Activated T-cell treated with anti-CD3 and anti-CD28 coated beads, Interleukin-2, amount 50 U/mL, for 1 hour (primary cell): Measurements from ENCODE around the gene LAMA3.

ENCODE experiments used
- DNase-seq: peaks from one replicate; pipeline ENCODE4 v3.0.0-alpha.2; 2020

The LAMA3 gene

GRCh38 chr18:23859466-23860336 is 170.4 kb downstream of the LAMA3 start:
- DNase-seq, result no peak

GRCh38 chr18:23861326-23861725 is 172.1 kb downstream of the LAMA3 start:
- DNase-seq, result no peak

- DNase-seq, result no peak
These were observed 172.7 kb downstream of the LAMA3 start for GRCh38 chr18:23861805-23862470.

GRCh38 chr18:23864624-23865023 is 175.4 kb downstream of the LAMA3 start:
- peak; percentile 37 for DNase-seq

GRCh38 chr18:23867006-23867405 is 177.8 kb downstream of the LAMA3 start:
- no peak for DNase-seq

GRCh38 chr18:23868136-23868785 is 179.0 kb downstream of the LAMA3 start:
- DNase-seq, result no peak

GRCh38 chr18:23870676-23871380 is 181.6 kb downstream of the LAMA3 start:
- DNase-seq, result no peak

GRCh38 chr18:23871410-23871809 is 182.2 kb downstream of the LAMA3 start:
- DNase-seq, result peak; percentile 76

- peak; percentile 69 for DNase-seq
These were observed 183.7 kb downstream of the LAMA3 start for GRCh38 chr18:23872701-23873550.

GRCh38 chr18:23875966-23876895 is 187.0 kb downstream of the LAMA3 start:
- no peak for DNase-seq

- no peak for DNase-seq
These were observed 187.7 kb downstream of the LAMA3 start for GRCh38 chr18:23876921-23877320.

GRCh38 chr18:23877371-23877770 is 188.1 kb downstream of the LAMA3 start:
- DNase-seq, result no peak

- no peak for DNase-seq
These were observed 189.2 kb downstream of the LAMA3 start for GRCh38 chr18:23878336-23878900.

GRCh38 chr18:23879126-23879525 is 189.9 kb downstream of the LAMA3 start:
- DNase-seq, result no peak

GRCh38 chr18:23879544-23879943 is 190.3 kb downstream of the LAMA3 start:
- no peak for DNase-seq

GRCh38 chr18:23879966-23880565 is 190.8 kb downstream of the LAMA3 start:
- DNase-seq, result no peak

- no peak for DNase-seq
These were observed 191.8 kb downstream of the LAMA3 start for GRCh38 chr18:23880931-23881617.

GRCh38 chr18:23881778-23882177 is 192.5 kb downstream of the LAMA3 start:
- no peak for DNase-seq

GRCh38 chr18:23882616-23883276 is 193.5 kb downstream of the LAMA3 start:
- DNase-seq, result no peak
